ENCODE data around the gene YDJC. TPM values are rescaled to one million over a fixed set of nuclear protein-coding genes. Genes with fewer than 3 reads are reported as not detected.

YDJC gene
- total and polyA plus RNA-seq, 2 of the 4 experiments (the other 2 are of a cell fraction): 8.1 to 23.6 TPM

DNA sequence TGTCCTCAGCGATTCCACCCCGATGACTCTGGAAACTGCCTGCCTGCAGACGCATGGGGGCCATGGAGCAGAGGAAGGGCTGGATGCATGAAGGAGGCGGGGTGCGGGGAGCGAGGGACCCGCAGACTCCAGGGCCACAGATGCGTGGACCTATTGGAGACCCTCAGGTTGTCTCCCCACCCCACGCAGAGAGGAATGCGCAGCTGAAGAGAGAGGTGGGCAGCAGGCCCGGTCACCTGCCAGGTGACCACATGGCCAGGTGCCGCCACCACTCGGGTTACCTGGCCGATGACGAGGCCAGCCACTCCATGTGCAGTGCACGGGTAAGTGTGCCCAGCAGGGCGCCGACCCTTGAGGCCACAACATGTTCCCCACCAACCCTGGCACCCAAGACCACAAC is 3.1 kb upstream of the YDJC start:
- H3K4me2 ChIP-seq (ENCODE audit: low read depth, low read length): no peak overlapping the region
- H2BK15ac ChIP-seq (ENCODE audit: low read depth, low read length): no peak overlapping the region
- 98% methylated on average over 10 of the region's 18 CpGs; no CpG with 5 or more reads in 1 of the 2 experiments for WGBS, 2 experiments (ENCODE audit: extremely low coverage in 2 of 2, insufficient read length in 1 of 2)
- H3K27ac ChIP-seq (ENCODE audit: insufficient read depth, low read length): no peak overlapping the region
- no peak overlapping the region for H2BK20ac ChIP-seq (ENCODE audit: low read depth, low read length)
- H2AFZ ChIP-seq (replicated peaks; ENCODE audit: low read length, poor library complexity): no peak overlapping the region
- H4K91ac ChIP-seq (ENCODE audit: insufficient read depth, low read depth, low read length): no peak overlapping the region
- no peaks in the 10 kb centered on the region for H3K27me3 ChIP-seq (ENCODE audit: control insufficient read depth, insufficient read depth, low read length)
- intact Hi-C loops (cut with micrococcal nuclease): no loop called here
- no peak overlapping the region for H4K5ac ChIP-seq (ENCODE audit: low read depth, low read length)
- ChIA-PET POLR2A (ENCODE audit: unreplicated experiment) (no interaction called here), CTCF (interaction anchor here (1.7 kb wide), 1 partner anchor 10 kb away, joined by 3 read pairs; no protein-coding TSS in a partner anchor)
- peaks cover 8 to 18% of the 10 kb centered on the region in 2 experiments; a peak in 3 of 4 replicates for H3K79me1 ChIP-seq (ENCODE audit: low read depth in 1 of 2, low read length in 2 of 2)
- no peak overlapping the region for H2AK5ac ChIP-seq (ENCODE audit: low read depth, low read length)
- no peaks in the 10 kb centered on the region for H3K9me3 ChIP-seq (ENCODE audit: control insufficient read depth, insufficient read depth, low read length)
- no peak overlapping the region for H3K56ac ChIP-seq (ENCODE audit: extremely low read depth, insufficient read depth, low read length)
- no peaks in the 10 kb centered on the region for H3K9me1 ChIP-seq (ENCODE audit: insufficient read depth, low read length)
- H2BK120ac ChIP-seq (ENCODE audit: low read depth, low read length): no peak overlapping the region
- no peak overlapping the region for H3K9ac ChIP-seq (ENCODE audit: low read depth, low read length)
- no peak overlapping the region for H4K8ac ChIP-seq (ENCODE audit: low read depth in 2 of 2, low read length in 2 of 2)
- in situ Hi-C loops (cut with MboI; ENCODE audit: low sequenced_read_pairs): no loop called here
- no peak overlapping the region for H2AK9ac ChIP-seq (replicated peaks; ENCODE audit: low read depth, low read length, poor library complexity)
- no peak overlapping the region for H3K4ac ChIP-seq (ENCODE audit: low read depth, low read length)
- no TSS peak for BruUV-seq (replicated peaks)
- H3K36me3 ChIP-seq (ENCODE audit: control insufficient read depth, insufficient read depth, low read length): peaks cover 2% of the 10 kb centered on the region; the same call in 1 of the 2 replicates
- H3K4me3 ChIP-seq (ENCODE audit: insufficient read depth, low read depth, low read length): no peak overlapping the region
- H3K18ac ChIP-seq (ENCODE audit: low read depth, low read length): no peak overlapping the region
- no peak overlapping the region for H3K14ac ChIP-seq (replicated peaks; ENCODE audit: low read depth, low read length)
- no peak for ATAC-seq (ENCODE audit: low read depth)
- dilution Hi-C loops (cut with HindIII; ENCODE audit: low sequenced_read_pairs, unreplicated experiment): no loop called here
- no peak overlapping the region for H3K23ac ChIP-seq (ENCODE audit: low read depth, low read length)
- TF ChIP-seq, protein P1, sequence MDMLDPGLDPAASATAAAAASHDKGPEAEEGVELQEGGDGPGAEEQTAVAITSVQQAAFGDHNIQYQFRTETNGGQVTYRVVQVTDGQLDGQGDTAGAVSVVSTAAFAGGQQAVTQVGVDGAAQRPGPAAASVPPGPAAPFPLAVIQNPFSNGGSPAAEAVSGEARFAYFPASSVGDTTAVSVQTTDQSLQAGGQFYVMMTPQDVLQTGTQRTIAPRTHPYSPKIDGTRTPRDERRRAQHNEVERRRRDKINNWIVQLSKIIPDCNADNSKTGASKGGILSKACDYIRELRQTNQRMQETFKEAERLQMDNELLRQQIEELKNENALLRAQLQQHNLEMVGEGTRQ (IDR thresholded peaks at IDR 0.05; ENCODE audit: low read depth, low read length): no peak
- no peak for TF ChIP-seq SMC3 (IDR thresholded peaks at IDR 0.05; ENCODE audit: low read depth, low read length)
- TF ChIP-seq RCOR1 (IDR thresholded peaks at IDR 0.05; ENCODE audit: insufficient replicate concordance, low read length): no peak
- no peak for TF ChIP-seq BHLHE40 (IDR thresholded peaks at IDR 0.05; ENCODE audit: low read depth, low read length)
- TF ChIP-seq CHD1 (IDR thresholded peaks at IDR 0.05; ENCODE audit: low read depth, low read length): no peak
- TF ChIP-seq RFX5 (IDR thresholded peaks at IDR 0.05; ENCODE audit: low read depth, low read length): no peak
- TF ChIP-seq MAFK (IDR thresholded peaks at IDR 0.05; ENCODE audit: low read depth, low read length): no peak
- TF ChIP-seq RAD21 (IDR thresholded peaks at IDR 0.05; ENCODE audit: low read length): no peak
- TF ChIP-seq NFE2L2 (IDR thresholded peaks at IDR 0.05; ENCODE audit: low read depth, low read length): no peak
- TF ChIP-seq MAZ (IDR thresholded peaks at IDR 0.05; ENCODE audit: borderline replicate concordance, low read depth, low read length): no peak
- TF ChIP-seq MXI1 (IDR thresholded peaks at IDR 0.05; ENCODE audit: borderline replicate concordance, low read depth, low read length): no peak
- no peak for TF ChIP-seq POLR2A (IDR thresholded peaks at IDR 0.05; ENCODE audit: low read depth, low read length)
- H3K4me1 ChIP-seq (ENCODE audit: control insufficient read depth, insufficient read depth, low read length): peaks cover 4% of the 10 kb centered on the region
- no peak for DNase-seq
- H4K20me1 ChIP-seq (ENCODE audit: insufficient read depth, low read length): peaks cover 2% of the 10 kb centered on the region; the same call in 1 of the 2 replicates
- H2BK5ac ChIP-seq (ENCODE audit: low read depth, low read length, poor library complexity, severe bottlenecking): no peak overlapping the region

Data from IMR-90 (cell line).